Stomach (tissue), 9 donors: ENCODE results near the gene PLEKHG4. TPM values are rescaled to one million over a fixed set of nuclear protein-coding genes. Genes with fewer than 3 reads are reported as not detected.
A peak's percentile ranks its signal among the peaks of the same experiment; 100 is the strongest.

Experiments
- DNase-seq, 2 donors: peaks; one replicate each; pipeline versions ENCODE4 v3.0.0 to v3.0.0-alpha.2; 2013 to 2019
- H3K27ac ChIP-seq, 5 donors: fragments of 200-600 bp in 4 of 5; sonication (generic) in 4 of 5; one replicate each; pipeline ENCODE4 v1.5.1; 2013 to 2019; ENCODE audit warnings: mild to moderate bottlenecking in 1 of 5, moderate library complexity in 1 of 5
- H3K27me3 ChIP-seq, 3 donors: fragments of 200-600 bp; sonication (generic); one replicate each; pipeline ENCODE4 v1.5.1; 2017 to 2019; ENCODE audit warnings: mixed run types in 1 of 3
- H3K36me3 ChIP-seq, 4 donors: fragments of 200-600 bp; sonication (generic); 1 replicate in 3 of 4; 2 replicates in 1 of 4; pipeline ENCODE4 v1.5.1; 2016 to 2019
- H3K4me1 ChIP-seq, 4 donors: fragments of 200-600 bp; sonication (generic); one replicate each; pipeline ENCODE4 v1.5.1; 2016 to 2019
- H3K4me3 ChIP-seq, 4 donors: fragments of 200-600 bp; sonication (generic) in 3 of 4; one replicate each; pipeline ENCODE4 v1.5.1; 2016 to 2019; ENCODE audit warnings: mild to moderate bottlenecking in 1 of 4
- H3K9me3 ChIP-seq, 4 donors: fragments of 200-600 bp; sonication (generic); one replicate each; pipeline ENCODE4 v1.5.1; 2016 to 2019
- EP300 ChIP-seq: sonication (generic); formaldehyde crosslinking; IDR thresholded peaks from one replicate; pipeline ENCODE4 v1.6.1; 2017; ENCODE audit warnings: antibody characterized with exemption
- POLR2A ChIP-seq, 4 donors: fragments of 450-650 bp; IDR thresholded peaks; one replicate each; pipeline ENCODE4 v1.6.1; 2016; ENCODE audit warnings: antibody characterized with exemption in 4 of 4, control low read depth in 2 of 4, mild to moderate bottlenecking in 1 of 4, moderate library complexity in 1 of 4
- POLR2AphosphoS5 ChIP-seq, 3 donors: sonication (generic); formaldehyde crosslinking; IDR thresholded peaks; one replicate each; pipeline ENCODE4 v1.6.1; 2016; ENCODE audit warnings: antibody characterized with exemption in 3 of 3
- WGBS, 5 donors: extraction: QIAGEN DNeasy Blood & Tissue Kit in 3 of 5; methylation state at CpG; one replicate each; pipeline versions ENCODE4 v1.1.5 to v1.1.7; 2013 to 2018; 5-methylcytosine and 5-hydroxymethylcytosine counted together
- intact Hi-C: fragments of 100-400 bp; cut with DNase I; formaldehyde crosslinking; loops from one replicate; pipeline ENCODE4 v1.15.1; 2023; ENCODE audit warnings: low total_unique reads
- polyA plus RNA-seq, 3 donors: library from polyadenylated mRNA; stranded (reverse); fragments of 200-250 nt; gene quantifications; one replicate each; pipeline ENCODE4 v1.2.3, GENCODE V29; 2013
- total RNA-seq, 5 donors: library from RNA; depleted of rRNA; stranded (reverse); fragments of >200 nt; gene quantifications; one replicate each; pipeline versions ENCODE4 v1.1.0 to v1.2.3, GENCODE V29; 2014 to 2016
- TF ChIP-seq, protein P1 (sequence below), 7 experiments: fragments of 450-650 bp in 4 of 7; fragments of 200-600 bp in 3 of 7; sonication (generic) in 3 of 7; IDR thresholded peaks; one replicate each; pipeline ENCODE4 v1.5.1; 2016 to 2019; ENCODE audit warnings: antibody characterized with exemption in 7 of 7, control low read depth in 2 of 7, mild to moderate bottlenecking in 1 of 7
- donor health status: healthy with polysubstance abuse.
- donor health status: Bipolar disorder and iron deficiency.
- donor health status: healthy.

The PLEKHG4 gene
- total and polyA plus RNA-seq, 8 donors = 2.3 to 57.1 (median 6.6) TPM

DNA sequence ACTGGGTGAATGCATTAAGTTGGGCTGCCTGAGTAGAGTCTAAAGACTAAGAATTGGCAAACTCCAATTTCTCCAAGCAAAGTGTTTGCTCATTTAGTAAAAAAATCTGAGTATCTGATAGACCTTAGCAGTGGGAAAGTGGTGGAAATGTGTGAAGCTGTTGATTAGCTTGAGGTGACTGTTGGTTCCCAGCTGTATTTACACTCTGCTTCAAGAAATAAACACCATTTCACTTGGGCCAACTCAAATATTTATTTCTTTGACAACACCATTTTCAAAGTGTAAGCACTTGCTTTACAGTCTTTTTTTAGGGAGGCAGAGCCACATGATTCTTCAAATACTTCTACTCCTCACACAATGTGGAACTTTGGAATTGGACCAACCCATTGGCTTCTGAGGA lies 38.5 kb downstream of the PLEKHG4 start:
- intact Hi-C loops = no loop called here
- no peaks in the 10 kb centered on the region for H3K9me3 ChIP-seq
- H3K4me3 ChIP-seq = no peak overlapping the region
- H3K36me3 ChIP-seq = no peaks in the 10 kb centered on the region
- no peak for DNase-seq
- H3K4me1 ChIP-seq = no peaks in the 10 kb centered on the region
- TF ChIP-seq EP300 (no peak), POLR2AphosphoS5 (IDR thresholded peaks at IDR 0.05) (no peak), POLR2A (IDR thresholded peaks at IDR 0.05) (no peak)
- TF ChIP-seq, protein P1, sequence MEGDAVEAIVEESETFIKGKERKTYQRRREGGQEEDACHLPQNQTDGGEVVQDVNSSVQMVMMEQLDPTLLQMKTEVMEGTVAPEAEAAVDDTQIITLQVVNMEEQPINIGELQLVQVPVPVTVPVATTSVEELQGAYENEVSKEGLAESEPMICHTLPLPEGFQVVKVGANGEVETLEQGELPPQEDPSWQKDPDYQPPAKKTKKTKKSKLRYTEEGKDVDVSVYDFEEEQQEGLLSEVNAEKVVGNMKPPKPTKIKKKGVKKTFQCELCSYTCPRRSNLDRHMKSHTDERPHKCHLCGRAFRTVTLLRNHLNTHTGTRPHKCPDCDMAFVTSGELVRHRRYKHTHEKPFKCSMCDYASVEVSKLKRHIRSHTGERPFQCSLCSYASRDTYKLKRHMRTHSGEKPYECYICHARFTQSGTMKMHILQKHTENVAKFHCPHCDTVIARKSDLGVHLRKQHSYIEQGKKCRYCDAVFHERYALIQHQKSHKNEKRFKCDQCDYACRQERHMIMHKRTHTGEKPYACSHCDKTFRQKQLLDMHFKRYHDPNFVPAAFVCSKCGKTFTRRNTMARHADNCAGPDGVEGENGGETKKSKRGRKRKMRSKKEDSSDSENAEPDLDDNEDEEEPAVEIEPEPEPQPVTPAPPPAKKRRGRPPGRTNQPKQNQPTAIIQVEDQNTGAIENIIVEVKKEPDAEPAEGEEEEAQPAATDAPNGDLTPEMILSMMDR (IDR thresholded peaks at IDR 0.05) = no peak
- H3K27ac ChIP-seq = peak overlapping the region in 1 of 5 donors; percentile 76
- peaks cover 0 to 10% (median 0%) of the 10 kb centered on the region in 3 donors for H3K27me3 ChIP-seq

DNA sequence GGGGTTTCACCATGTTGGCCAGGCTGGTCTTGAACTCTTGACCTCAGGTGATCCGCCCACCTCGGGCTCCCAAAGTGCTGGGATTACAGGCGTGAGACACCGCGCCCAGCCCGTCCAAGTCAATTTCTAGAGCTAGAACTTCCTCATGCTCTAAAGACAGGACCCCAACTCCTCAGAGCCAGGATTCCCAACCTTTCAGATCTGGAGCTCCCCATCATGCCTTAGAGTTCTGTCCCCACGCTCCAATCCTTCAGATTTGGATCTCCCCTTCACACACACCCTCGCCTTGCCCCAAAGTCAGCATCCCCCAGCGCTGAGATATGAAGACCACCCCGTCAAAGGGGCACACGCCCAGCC lies 46.8 kb downstream of the PLEKHG4 start:
- peak overlapping the region; percentile 45 to 59 (median 54) for H3K4me3 ChIP-seq
- H3K4me1 ChIP-seq = peaks cover 9 to 17% (median 16%) of the 10 kb centered on the region in 4 donors
- no peak for DNase-seq
- no peaks in the 10 kb centered on the region for H3K9me3 ChIP-seq
- H3K36me3 ChIP-seq = no peaks in the 10 kb centered on the region
- intact Hi-C loops = no loop called here
- TF ChIP-seq POLR2A (IDR thresholded peaks at IDR 0.05) (no peak), POLR2AphosphoS5 (IDR thresholded peaks at IDR 0.05) (no peak), EP300 (no peak)
- TF ChIP-seq, protein P1 (IDR thresholded peaks at IDR 0.05) = no peak
- peaks cover 0 to 26% (median 2%) of the 10 kb centered on the region in 3 donors for H3K27me3 ChIP-seq
- H3K27ac ChIP-seq = peak overlapping the region in 2 of 5 donors; percentile 57 to 62
- 23 to 34% (median 25%) methylated on average over 11 of the region's 11 CpGs for WGBS, 5 donors

DNA sequence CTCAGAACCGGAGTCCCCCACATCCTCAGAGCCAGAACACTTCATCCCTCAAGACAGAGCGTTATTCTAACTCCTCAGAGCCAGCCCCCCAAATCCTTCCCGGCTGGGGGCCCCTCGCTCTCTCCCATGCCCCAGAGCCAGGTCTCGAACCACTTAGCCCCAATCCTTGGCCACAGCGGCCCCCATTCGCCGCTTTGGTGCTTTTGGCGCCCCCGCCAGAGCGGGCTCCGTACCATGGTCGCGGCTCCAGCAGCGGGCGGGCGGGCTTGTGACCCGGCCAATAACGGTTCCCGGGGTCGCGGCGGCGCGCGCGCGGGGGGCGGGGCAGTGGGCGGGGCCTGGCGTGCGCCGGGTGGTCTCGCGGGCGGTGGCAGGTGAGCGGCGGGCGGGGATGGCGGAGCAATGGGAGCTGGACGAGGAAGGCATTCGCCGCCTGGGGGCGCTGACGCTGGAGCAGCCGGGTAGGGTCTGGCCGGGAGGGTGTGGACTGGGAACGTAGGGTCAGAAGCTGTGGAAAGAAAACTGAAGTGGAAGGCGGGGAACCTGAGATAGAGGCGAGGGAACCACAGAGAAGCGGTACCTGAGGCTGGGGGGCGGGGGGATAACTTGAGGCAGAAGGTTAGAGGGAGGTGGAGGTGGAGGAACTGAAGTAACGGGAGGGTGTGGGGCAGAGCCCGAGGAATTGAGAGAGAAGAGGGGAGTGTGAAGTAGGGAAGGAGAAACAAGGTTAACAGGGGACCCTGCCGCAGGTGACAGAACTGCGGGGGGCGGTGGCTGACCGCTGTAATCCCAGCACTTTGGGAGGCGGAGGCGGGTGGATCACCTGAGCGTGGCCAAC lies 47.4 kb downstream of the PLEKHG4 start, which contains the start of the genes KCTD19 and LRRC36:
TSS of gene KCTD19 (minus strand) at position 270 of the 838 bp plus-strand sequence. CDS start at position 236, 34 bp downstream.
TSS of gene LRRC36 (plus strand) at position 344 of the 838 bp plus-strand sequence. CDS start at position 392, 48 bp downstream.
- intact Hi-C loops = no loop called here
- H3K4me1 ChIP-seq = peaks cover 9 to 17% (median 16%) of the 10 kb centered on the region in 4 donors
- peak within 1 kb of the TSS in 3 of 5 donors; percentile 7 to 62 (median 57) for H3K27ac ChIP-seq
- TF ChIP-seq, protein P1 (IDR thresholded peaks at IDR 0.05) = peak in 3 of 7 experiments; percentile 31 to 65 (median 42)
- no peak for TF ChIP-seq EP300
- peaks cover 0 to 24% (median 2%) of the 10 kb centered on the region in 3 donors for H3K27me3 ChIP-seq
- peak; percentile 78 to 91 for DNase-seq
- WGBS, 5 donors = 6 to 15% (median 8%) methylated on average over 39 to 61 of the region's 61 CpGs
- no peaks in the 10 kb centered on the region for H3K9me3 ChIP-seq
- H3K36me3 ChIP-seq = no peaks in the 10 kb centered on the region
- H3K4me3 ChIP-seq = peak within 1 kb of the TSS; percentile 45 to 59 (median 54)

DNA sequence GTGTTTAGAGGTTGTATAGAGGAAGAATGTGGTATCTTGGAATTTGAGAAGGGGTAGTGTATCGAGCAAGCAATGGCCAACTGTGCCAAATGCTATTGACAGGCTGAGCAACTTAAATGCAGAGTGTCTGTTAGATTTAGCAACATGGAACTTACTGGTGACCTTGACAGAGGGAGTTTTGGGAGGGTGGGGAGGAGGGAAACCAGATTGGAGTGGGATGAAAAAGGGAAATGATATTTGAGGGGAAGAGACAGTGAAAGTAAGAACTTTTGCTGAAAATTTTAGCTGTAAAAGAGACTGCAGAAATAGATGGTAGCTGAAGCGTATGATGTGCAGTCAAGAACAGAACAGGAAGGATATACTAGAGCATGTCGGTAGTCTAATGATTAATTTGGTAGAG lies 48.4 kb downstream of the PLEKHG4 start:
- H3K9me3 ChIP-seq = no peaks in the 10 kb centered on the region
- peaks cover 0 to 24% (median 2%) of the 10 kb centered on the region in 3 donors for H3K27me3 ChIP-seq
- peaks cover 9 to 17% (median 16%) of the 10 kb centered on the region in 4 donors for H3K4me1 ChIP-seq
- 59 to 74% (median 66%) methylated on average over 3 of the region's 3 CpGs for WGBS, 5 donors
- no peaks in the 10 kb centered on the region for H3K36me3 ChIP-seq
- intact Hi-C loops = no loop called here
- TF ChIP-seq, protein P1 (IDR thresholded peaks at IDR 0.05) = no peak
- TF ChIP-seq EP300 = no peak
- no peak for TF ChIP-seq POLR2A (IDR thresholded peaks at IDR 0.05)
- TF ChIP-seq POLR2AphosphoS5 (IDR thresholded peaks at IDR 0.05) = no peak
- no peak overlapping the region for H3K4me3 ChIP-seq
- no peak overlapping the region for H3K27ac ChIP-seq
- DNase-seq = no peak
